ENCODE results near the gene DDRGK1.

DNA sequence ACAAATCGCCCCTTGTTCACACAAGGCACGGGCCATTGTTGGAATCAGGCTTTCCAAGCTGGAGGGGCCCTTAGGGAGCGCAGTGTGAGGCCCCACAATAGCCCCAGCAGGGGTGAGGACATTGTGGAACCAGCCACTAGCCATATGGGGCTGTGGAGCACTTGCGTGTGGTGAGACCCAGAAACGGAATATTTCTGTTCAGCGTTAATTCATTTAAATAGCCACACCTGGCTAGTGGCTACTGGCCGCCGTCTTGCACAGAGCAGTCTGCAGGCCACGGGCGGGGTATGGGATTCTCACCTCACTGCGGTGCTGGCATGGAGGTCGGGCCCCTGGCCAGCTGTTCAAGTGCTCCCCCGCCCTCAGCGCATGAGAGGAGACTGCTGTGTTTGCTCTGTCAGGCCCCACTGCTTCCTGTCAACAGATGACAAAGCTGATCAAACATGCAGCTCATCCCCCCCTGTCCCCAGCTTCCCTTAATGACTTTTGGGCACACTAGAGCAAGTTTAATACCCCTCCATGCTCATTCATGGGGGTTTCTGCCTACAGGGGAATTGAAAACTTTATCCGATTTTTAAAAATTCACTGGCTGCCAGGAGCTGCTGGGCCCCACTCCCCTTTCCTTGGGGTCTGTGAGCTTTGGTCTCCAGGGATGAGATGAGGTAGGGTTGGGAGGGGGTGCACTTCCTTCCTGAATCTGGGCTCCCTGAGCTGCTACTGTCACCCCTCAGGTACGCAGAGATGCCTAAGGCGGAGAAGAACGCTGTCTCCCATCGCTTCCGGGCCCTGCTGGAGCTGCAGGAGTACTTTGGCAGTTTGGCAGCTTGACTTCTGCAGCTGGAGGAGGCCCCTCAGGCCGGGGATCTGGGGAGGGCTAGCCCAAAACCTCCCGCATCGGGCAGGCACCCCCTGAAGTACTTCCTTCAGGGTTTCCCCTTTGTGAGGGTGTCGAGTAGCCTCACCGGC is 18.4 kb upstream of the DDRGK1 start:
- TF ChIP-seq, protein P1, sequence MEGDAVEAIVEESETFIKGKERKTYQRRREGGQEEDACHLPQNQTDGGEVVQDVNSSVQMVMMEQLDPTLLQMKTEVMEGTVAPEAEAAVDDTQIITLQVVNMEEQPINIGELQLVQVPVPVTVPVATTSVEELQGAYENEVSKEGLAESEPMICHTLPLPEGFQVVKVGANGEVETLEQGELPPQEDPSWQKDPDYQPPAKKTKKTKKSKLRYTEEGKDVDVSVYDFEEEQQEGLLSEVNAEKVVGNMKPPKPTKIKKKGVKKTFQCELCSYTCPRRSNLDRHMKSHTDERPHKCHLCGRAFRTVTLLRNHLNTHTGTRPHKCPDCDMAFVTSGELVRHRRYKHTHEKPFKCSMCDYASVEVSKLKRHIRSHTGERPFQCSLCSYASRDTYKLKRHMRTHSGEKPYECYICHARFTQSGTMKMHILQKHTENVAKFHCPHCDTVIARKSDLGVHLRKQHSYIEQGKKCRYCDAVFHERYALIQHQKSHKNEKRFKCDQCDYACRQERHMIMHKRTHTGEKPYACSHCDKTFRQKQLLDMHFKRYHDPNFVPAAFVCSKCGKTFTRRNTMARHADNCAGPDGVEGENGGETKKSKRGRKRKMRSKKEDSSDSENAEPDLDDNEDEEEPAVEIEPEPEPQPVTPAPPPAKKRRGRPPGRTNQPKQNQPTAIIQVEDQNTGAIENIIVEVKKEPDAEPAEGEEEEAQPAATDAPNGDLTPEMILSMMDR (conservative IDR thresholded peaks at IDR 0.05; ENCODE audit: low read depth, low read length), result no peak
- no peak for TF ChIP-seq EZH2 (IDR thresholded peaks at IDR 0.05; ENCODE audit: borderline replicate concordance, low read depth, low read length, poor library complexity, severe bottlenecking)
